ENCODE data around the gene LRRC10B. TPM values are rescaled to one million over a fixed set of nuclear protein-coding genes. Genes with fewer than 3 reads are reported as not detected.

LRRC10B gene
- total and polyA plus RNA-seq, 2 of the 8 experiments (the other 6 are each of a cell fraction or from before 2014, with no cell fraction given), result 0.47 to 0.71 TPM

DNA sequence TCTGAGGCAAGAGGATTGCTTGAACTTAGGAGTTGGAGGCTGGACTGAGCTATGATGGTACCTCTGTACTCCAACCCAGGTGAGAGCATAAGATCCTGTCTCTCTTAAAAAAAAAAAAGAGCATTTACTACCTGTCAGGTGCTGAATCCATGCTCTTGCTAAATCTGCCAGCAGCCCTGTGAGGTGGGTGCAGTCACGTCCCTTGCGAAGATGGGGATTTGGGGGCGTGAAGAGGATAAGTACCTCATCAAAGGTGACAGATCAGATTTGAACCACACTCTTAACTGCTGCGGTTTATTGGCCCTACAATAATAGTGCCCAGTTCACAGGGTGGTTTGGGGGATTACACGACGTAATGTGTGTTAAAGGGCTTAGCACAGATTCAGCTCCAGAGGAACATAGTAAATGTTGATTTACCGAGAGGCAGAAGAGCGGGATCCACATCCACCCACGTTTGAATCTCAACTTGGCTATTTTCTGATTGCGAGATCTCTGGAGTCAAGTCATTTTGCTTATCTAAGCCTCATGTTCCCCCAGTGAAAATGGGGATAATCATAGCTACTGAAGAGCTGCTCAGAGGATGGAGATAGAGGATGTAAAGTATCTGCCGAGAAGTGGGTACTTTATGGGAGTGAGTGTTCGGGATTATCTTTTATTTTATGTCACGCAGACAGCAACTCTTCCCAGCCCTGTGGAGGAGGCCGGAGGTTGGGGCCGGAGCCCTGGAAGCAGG, 28.1 kb upstream of the LRRC10B start:
- no peak overlapping the region for H2BK5ac ChIP-seq (ENCODE audit: low read depth, low read length)
- ChIA-PET CTCF (ENCODE audit: partially characterized antibody) (interaction anchor here (0.7 to 57.8 kb wide), 15 partner anchors 8 to 361 kb away, joined by 3 to 2106 read pairs (median 8); partner anchors contain the start of gene LRRC10B), POLR2A (ENCODE audit: partially characterized antibody) (interaction anchor here (0.8 to 2.3 kb wide), 5 partner anchors 8 to 51 kb away, joined by 3 to 12 read pairs (median 4); partner anchors contain the start of genes CPSF7 and SDHAF2)
- H3K23me2 ChIP-seq (ENCODE audit: low read depth, low read length), result no peaks in the 10 kb centered on the region
- FAIRE-seq (no peak), DNase-seq (ENCODE audit: low read depth in 1 of 2, low spot score in 2 of 2) (no peak)
- no peaks in the 10 kb centered on the region for H3K79me1 ChIP-seq (ENCODE audit: low read depth, low read length)
- H3K4me1 ChIP-seq (replicated peaks in 1 of 4; ENCODE audit: control insufficient read depth in 3 of 4, insufficient read depth in 4 of 4, low read length in 3 of 4), result peaks cover 0 to 19% (median 10%) of the 10 kb centered on the region in 4 experiments; a peak in 5 of 7 replicates
- H3K79me2 ChIP-seq (ENCODE audit: control insufficient read depth in 1 of 2, insufficient read depth in 2 of 2, low read length in 2 of 2), result no peaks in the 10 kb centered on the region
- H3K9me3 ChIP-seq (ENCODE audit: insufficient read depth in 2 of 2, low read depth in 1 of 2, low read length in 1 of 2), result no peaks in the 10 kb centered on the region
- H4K5ac ChIP-seq (ENCODE audit: insufficient read length, low read depth, low read length), result no peak overlapping the region
- no peak overlapping the region for H3K27ac ChIP-seq (ENCODE audit: low read depth, low read length)
- no peak for TF ChIP-seq RNF2 (IDR thresholded peaks at IDR 0.05; ENCODE audit: borderline replicate concordance, low read depth, low read length, missing control alignments, poor library complexity, severe bottlenecking)
- TF ChIP-seq PHF8 (conservative IDR thresholded peaks at IDR 0.05; ENCODE audit: low read depth, low read length), result no peak
- TF ChIP-seq KDM5A (IDR thresholded peaks at IDR 0.05; ENCODE audit: low read length), result no peak
- no peak for TF ChIP-seq CBX8 (IDR thresholded peaks at IDR 0.05; ENCODE audit: borderline replicate concordance, low read depth, low read length)
- no peak for TF ChIP-seq ASH2L (IDR thresholded peaks at IDR 0.05; ENCODE audit: low read length)
- no peak for TF ChIP-seq CBX5 (IDR thresholded peaks at IDR 0.05; ENCODE audit: low read depth, low read length)
- no peak for TF ChIP-seq CHD2 (IDR thresholded peaks at IDR 0.05; ENCODE audit: low read length)
- TF ChIP-seq BCL11A (IDR thresholded peaks at IDR 0.05; ENCODE audit: low read depth in 2 of 2, low read length in 2 of 2), result no peak
- TF ChIP-seq SIRT6 (IDR thresholded peaks at IDR 0.05; ENCODE audit: low read length), result no peak
- TF ChIP-seq, protein P1, sequence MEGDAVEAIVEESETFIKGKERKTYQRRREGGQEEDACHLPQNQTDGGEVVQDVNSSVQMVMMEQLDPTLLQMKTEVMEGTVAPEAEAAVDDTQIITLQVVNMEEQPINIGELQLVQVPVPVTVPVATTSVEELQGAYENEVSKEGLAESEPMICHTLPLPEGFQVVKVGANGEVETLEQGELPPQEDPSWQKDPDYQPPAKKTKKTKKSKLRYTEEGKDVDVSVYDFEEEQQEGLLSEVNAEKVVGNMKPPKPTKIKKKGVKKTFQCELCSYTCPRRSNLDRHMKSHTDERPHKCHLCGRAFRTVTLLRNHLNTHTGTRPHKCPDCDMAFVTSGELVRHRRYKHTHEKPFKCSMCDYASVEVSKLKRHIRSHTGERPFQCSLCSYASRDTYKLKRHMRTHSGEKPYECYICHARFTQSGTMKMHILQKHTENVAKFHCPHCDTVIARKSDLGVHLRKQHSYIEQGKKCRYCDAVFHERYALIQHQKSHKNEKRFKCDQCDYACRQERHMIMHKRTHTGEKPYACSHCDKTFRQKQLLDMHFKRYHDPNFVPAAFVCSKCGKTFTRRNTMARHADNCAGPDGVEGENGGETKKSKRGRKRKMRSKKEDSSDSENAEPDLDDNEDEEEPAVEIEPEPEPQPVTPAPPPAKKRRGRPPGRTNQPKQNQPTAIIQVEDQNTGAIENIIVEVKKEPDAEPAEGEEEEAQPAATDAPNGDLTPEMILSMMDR (IDR thresholded peaks at IDR 0.05; ENCODE audit: control extremely low read depth in 1 of 3, insufficient read depth in 1 of 3, low read depth in 1 of 3, low read length in 3 of 3), result no peak
- 0 out of 2 replicates have a peak overlapping the region, but pooled peaks have one; percentile 27 for H2BK20ac ChIP-seq (ENCODE audit: low read length)
- no peak overlapping the region for H4K8ac ChIP-seq (ENCODE audit: extremely low read depth, insufficient read depth, low read length)
- no peak overlapping the region for H3K4me3 ChIP-seq (ENCODE audit: extremely low read depth in 1 of 4, insufficient read depth in 2 of 4, low read depth in 3 of 4, low read length in 4 of 4)
- H2AFZ ChIP-seq (ENCODE audit: low read length), result no peak overlapping the region
- no peak overlapping the region for H3K23ac ChIP-seq (ENCODE audit: insufficient read length)
- no peak overlapping the region for H2BK15ac ChIP-seq (ENCODE audit: low read length)
- H4K91ac ChIP-seq (replicated peaks; ENCODE audit: insufficient read length, low read length), result no peak overlapping the region
- no peak overlapping the region for H3K9ac ChIP-seq (replicated peaks in 1 of 4; ENCODE audit: extremely low read depth in 1 of 4, low read depth in 3 of 4, low read length in 3 of 4)
- peaks cover 0 to 2% of the 10 kb centered on the region in 2 experiments for H4K20me1 ChIP-seq (replicated peaks in 1 of 2; ENCODE audit: control insufficient read depth in 1 of 2, insufficient read depth in 2 of 2, low read length in 2 of 2)
- H3K14ac ChIP-seq (ENCODE audit: insufficient read length), result no peak overlapping the region
- no peak overlapping the region for H3K18ac ChIP-seq (ENCODE audit: extremely low read depth, low read length)
- no peak overlapping the region for H3K56ac ChIP-seq (replicated peaks; ENCODE audit: insufficient read length, low read depth, low read length)
- no peak overlapping the region for H2AK5ac ChIP-seq (ENCODE audit: low read depth, low read length)
- WGBS, 2 experiments (ENCODE audit: extremely low coverage in 1 of 2, insufficient coverage in 1 of 2, insufficient read length in 1 of 2, insufficient replicate concordance in 2 of 2, low coverage in 1 of 2, low lambda C conversion rate in 2 of 2, missing lambda C conversion rate in 1 of 2), result 88% methylated on average over 15 of the region's 15 CpGs; no CpG with 5 or more reads in 1 of the 2 experiments
- H3K27me3 ChIP-seq (replicated peaks in 1 of 4; ENCODE audit: control insufficient read depth in 3 of 4, extremely low read depth in 1 of 4, insufficient read depth in 3 of 4, low read length in 3 of 4), result no peaks in the 10 kb centered on the region
- no peak overlapping the region for H2BK120ac ChIP-seq (replicated peaks; ENCODE audit: low read depth, low read length)
- no peak overlapping the region for H3K4ac ChIP-seq (replicated peaks; ENCODE audit: insufficient read length, low read depth, low read length)
- H2BK12ac ChIP-seq (ENCODE audit: low read depth, low read length), result no peak overlapping the region
- no peaks in the 10 kb centered on the region for H3K36me3 ChIP-seq (ENCODE audit: control insufficient read depth in 2 of 4, insufficient read depth in 4 of 4, low read length in 3 of 4)
- no peak overlapping the region for H3K4me2 ChIP-seq (ENCODE audit: insufficient read depth in 1 of 2, low read depth in 2 of 2, low read length in 2 of 2)
